Measurements from ENCODE around the gene SYNE4. TPM values are rescaled to one million over a fixed set of nuclear protein-coding genes. Genes with fewer than 3 reads are reported as not detected.

SYNE4 gene
- total and polyA plus RNA-seq, 9 of the 15 experiments (the other 6 are each of a cell fraction or from before 2014, with no cell fraction given) = 0.03 to 0.65 (median 0.29) TPM

DNA sequence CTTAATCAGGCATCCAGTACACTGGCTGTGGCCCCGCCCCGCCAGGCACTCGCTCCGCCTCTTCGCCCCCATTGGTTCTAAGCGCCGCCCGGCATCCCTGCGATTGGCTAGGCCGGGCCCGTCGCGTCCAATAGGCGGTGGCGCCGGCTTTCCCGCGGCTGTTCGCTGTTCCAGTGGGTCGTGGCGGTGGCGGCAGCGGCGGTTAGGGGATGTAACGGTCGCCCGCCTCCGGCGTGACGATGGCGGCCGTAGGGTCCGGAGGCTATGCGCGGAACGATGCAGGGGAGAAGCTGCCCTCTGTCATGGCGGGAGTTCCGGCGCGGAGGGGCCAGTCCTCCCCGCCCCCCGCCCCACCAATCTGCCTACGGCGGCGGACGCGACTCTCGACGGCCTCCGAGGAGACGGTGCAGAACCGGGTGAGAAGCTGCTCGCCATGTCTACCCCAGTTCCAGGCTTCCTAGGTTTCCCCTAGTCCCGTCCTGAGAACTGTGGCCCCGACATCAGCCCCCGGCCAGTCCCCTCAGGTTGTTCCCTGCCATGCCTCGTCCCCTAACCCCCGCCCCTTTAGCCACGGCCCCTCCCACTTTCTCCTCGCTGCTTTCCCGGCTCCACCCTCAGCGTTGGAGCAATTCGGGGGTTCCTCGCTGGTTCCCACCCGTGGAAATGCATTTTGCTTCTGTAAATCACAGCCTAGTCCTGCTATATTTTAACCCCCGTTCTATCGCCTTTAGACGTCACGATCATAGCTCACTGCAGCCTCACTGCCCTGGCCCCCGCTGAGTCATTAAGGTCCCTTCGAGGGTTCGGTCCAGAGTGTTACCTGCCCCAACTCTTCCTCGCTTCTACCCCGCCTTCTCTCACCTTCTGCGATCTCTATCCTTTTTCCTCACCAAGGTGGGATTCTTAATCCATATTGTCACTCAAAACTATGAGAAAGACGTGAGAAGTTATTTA, 46.4 kb upstream of the SYNE4 start, which contains the start of gene WDR62 (continued):
- TF ChIP-seq DACH1 (IDR thresholded peaks at IDR 0.05; ENCODE audit: partially characterized antibody) (no peak), SRSF7 (optimal IDR thresholded peaks at IDR 0.05; ENCODE audit: low read depth, low read length) (no peak), CBFA2T2 (conservative IDR thresholded peaks at IDR 0.05) (no peak), ZNF780A (CRISPR knock-in tag; IDR thresholded peaks at IDR 0.05) (no peak), ZNF274 (IDR thresholded peaks at IDR 0.05; ENCODE audit: borderline replicate concordance, low read depth, low read length) (no peak), PML (IDR thresholded peaks at IDR 0.05; ENCODE audit: low read length) (no peak), KLF1 (tag; IDR thresholded peaks at IDR 0.05) (no peak), FOXA3 (CRISPR knock-in tag; conservative IDR thresholded peaks at IDR 0.05 in 1 of 2, IDR thresholded peaks at IDR 0.05 in 1 of 2) (0 out of 4 replicates have a peak, but pooled peaks of 1 of the 2 experiments have one; percentile 7), ARID2 (IDR thresholded peaks at IDR 0.05) (no peak), ZNF561 (CRISPR knock-in tag; conservative IDR thresholded peaks at IDR 0.05) (no peak), RAD21 (CRISPR knock-in tag; conservative IDR thresholded peaks at IDR 0.05 in 1 of 2, IDR thresholded peaks at IDR 0.05 in 1 of 2) (no peak), HNRNPUL1 (IDR thresholded peaks at IDR 0.05; ENCODE audit: low read length) (no peak), HSF4 (CRISPR knock-in tag; IDR thresholded peaks at IDR 0.05; ENCODE audit: borderline replicate concordance) (no peak), GTF2B (IDR thresholded peaks at IDR 0.05; ENCODE audit: extremely low read depth, insufficient read length) (no peak), GTF2A2 (tag; IDR thresholded peaks at IDR 0.05) (no peak), ZC3H11A (IDR thresholded peaks at IDR 0.05; ENCODE audit: low read depth, low read length) (no peak), ZNF134 (CRISPR knock-in tag; conservative IDR thresholded peaks at IDR 0.05) (no peak)
- TF ChIP-seq, protein P1, sequence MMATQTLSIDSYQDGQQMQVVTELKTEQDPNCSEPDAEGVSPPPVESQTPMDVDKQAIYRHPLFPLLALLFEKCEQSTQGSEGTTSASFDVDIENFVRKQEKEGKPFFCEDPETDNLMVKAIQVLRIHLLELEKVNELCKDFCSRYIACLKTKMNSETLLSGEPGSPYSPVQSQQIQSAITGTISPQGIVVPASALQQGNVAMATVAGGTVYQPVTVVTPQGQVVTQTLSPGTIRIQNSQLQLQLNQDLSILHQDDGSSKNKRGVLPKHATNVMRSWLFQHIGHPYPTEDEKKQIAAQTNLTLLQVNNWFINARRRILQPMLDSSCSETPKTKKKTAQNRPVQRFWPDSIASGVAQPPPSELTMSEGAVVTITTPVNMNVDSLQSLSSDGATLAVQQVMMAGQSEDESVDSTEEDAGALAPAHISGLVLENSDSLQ (IDR thresholded peaks at IDR 0.05) = no peak; the same call in 1 of the 2 replicates
- TF ChIP-seq, protein P2, sequence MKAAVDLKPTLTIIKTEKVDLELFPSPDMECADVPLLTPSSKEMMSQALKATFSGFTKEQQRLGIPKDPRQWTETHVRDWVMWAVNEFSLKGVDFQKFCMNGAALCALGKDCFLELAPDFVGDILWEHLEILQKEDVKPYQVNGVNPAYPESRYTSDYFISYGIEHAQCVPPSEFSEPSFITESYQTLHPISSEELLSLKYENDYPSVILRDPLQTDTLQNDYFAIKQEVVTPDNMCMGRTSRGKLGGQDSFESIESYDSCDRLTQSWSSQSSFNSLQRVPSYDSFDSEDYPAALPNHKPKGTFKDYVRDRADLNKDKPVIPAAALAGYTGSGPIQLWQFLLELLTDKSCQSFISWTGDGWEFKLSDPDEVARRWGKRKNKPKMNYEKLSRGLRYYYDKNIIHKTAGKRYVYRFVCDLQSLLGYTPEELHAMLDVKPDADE (conservative IDR thresholded peaks at IDR 0.05; ENCODE audit: control insufficient read depth, low read depth, low read length) = 0 out of 2 replicates have a peak, but pooled peaks have one; percentile 22
- TF ChIP-seq, protein P3, sequence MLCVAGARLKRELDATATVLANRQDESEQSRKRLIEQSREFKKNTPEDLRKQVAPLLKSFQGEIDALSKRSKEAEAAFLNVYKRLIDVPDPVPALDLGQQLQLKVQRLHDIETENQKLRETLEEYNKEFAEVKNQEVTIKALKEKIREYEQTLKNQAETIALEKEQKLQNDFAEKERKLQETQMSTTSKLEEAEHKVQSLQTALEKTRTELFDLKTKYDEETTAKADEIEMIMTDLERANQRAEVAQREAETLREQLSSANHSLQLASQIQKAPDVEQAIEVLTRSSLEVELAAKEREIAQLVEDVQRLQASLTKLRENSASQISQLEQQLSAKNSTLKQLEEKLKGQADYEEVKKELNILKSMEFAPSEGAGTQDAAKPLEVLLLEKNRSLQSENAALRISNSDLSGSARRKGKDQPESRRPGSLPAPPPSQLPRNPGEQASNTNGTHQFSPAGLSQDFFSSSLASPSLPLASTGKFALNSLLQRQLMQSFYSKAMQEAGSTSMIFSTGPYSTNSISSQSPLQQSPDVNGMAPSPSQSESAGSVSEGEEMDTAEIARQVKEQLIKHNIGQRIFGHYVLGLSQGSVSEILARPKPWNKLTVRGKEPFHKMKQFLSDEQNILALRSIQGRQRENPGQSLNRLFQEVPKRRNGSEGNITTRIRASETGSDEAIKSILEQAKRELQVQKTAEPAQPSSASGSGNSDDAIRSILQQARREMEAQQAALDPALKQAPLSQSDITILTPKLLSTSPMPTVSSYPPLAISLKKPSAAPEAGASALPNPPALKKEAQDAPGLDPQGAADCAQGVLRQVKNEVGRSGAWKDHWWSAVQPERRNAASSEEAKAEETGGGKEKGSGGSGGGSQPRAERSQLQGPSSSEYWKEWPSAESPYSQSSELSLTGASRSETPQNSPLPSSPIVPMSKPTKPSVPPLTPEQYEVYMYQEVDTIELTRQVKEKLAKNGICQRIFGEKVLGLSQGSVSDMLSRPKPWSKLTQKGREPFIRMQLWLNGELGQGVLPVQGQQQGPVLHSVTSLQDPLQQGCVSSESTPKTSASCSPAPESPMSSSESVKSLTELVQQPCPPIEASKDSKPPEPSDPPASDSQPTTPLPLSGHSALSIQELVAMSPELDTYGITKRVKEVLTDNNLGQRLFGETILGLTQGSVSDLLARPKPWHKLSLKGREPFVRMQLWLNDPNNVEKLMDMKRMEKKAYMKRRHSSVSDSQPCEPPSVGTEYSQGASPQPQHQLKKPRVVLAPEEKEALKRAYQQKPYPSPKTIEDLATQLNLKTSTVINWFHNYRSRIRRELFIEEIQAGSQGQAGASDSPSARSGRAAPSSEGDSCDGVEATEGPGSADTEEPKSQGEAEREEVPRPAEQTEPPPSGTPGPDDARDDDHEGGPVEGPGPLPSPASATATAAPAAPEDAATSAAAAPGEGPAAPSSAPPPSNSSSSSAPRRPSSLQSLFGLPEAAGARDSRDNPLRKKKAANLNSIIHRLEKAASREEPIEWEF (CRISPR knock-in tag; IDR thresholded peaks at IDR 0.05) = no peak

All from K562 (cell line).